H1 (cell line): ENCODE data around the gene EIF2AK2. TPM values are rescaled to one million over a fixed set of nuclear protein-coding genes. Genes with fewer than 3 reads are reported as not detected.

ENCODE experiments used
- EP300 ChIP-seq, 2 experiments: IDR thresholded peaks; 1 replicate in 1 of 2; 2 replicates in 1 of 2; pipeline ENCODE4 v1.6.1; 2011 to 2012; ENCODE audit warnings: low read depth in 2 of 2, low read length in 2 of 2, mild to moderate bottlenecking in 2 of 2, borderline replicate concordance in 1 of 2, inconsistent platforms in 1 of 2, moderate library complexity in 1 of 2
- MAX ChIP-seq: IDR thresholded peaks from 2 replicates; pipeline ENCODE4 v1.6.1; 2012; ENCODE audit warnings: inconsistent platforms
- RBBP5 ChIP-seq: IDR thresholded peaks from 2 replicates; pipeline ENCODE4 v1.7.1; 2012; ENCODE audit warnings: low read depth, mild to moderate bottlenecking, inconsistent platforms, low read length, moderate library complexity, borderline replicate concordance
- TAF1 ChIP-seq: IDR thresholded peaks from 2 replicates; pipeline ENCODE4 v1.6.1; 2011; ENCODE audit warnings: mild to moderate bottlenecking, low read depth, low read length
- polyA plus RNA-seq, 7 experiments: library from polyadenylated mRNA; depleted of rRNA in 3 of 7; stranded (reverse) in 5 of 7; unstranded in 2 of 7; fragments of >200 nt in 5 of 7; fragments of 200-250 nt in 2 of 7; gene quantifications; 1 replicate in 5 of 7; 2 replicates in 1 of 7; 4 replicates in 1 of 7; pipeline versions ENCODE4 v1.2.1 to v1.2.3, GENCODE V29; 2011 to 2013; ENCODE audit warnings: missing spikeins in 2 of 7, mixed read lengths in 2 of 7
- total RNA-seq: library from RNA; stranded (reverse); fragmentation: NEBNext Ultra II Directional; extraction: Animal tissue kit (Norgen Biotek cat#: 25700); gene quantifications from 2 replicates; pipeline ENCODE4 v1.2.1, GENCODE V29; 2021
- TF ChIP-seq, protein P1 (sequence below): IDR thresholded peaks from 2 replicates; pipeline ENCODE4 v1.6.1; 2012; ENCODE audit warnings: inconsistent platforms

The EIF2AK2 gene
- total and polyA plus RNA-seq, 2 of the 8 experiments (the other 6 are each of a cell fraction or from before 2014, with no cell fraction given): 13.1 to 46.9 TPM

DNA sequence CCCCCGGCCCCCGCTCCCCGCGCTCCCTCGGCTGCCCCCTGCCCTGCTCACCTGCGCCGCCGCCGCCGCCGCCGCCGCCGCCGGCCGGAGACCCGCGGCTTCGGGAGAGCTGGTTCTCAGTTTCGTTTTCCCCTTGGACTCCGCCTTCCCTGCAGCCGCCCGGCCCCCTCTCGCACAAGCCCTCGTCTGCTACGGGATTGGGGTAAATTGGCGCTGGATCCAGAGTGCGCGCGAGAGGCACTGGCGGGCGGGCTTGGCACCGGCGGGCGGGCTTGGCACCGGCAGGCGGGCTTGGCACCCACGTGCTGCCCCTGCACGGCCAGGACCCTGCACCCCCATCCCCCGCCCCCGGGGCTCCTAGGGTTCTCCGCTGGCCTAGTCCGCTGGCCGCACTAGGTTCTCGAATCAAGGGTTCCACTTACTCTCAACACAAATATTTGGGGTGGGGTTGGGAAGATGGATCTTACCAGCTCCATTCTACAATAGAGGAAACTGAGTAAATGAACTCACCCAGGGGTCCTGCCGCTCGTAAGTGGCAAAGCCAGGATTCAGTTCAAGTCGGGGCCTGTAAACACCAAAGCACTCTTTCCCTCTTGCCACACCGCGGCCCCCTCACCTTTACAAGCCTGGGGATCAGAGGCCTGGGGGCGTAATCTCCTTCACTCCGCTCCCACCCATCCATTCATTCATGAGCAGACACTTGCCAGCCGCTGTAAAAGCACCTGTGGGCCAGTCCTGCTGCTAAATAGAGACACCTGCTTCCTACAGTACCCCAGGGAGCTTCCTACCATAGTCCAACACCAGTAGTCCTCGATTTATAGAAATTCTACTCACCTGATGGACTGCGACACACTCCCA is at the start of gene EIF2AK2 (continued):
- peak; percentile 71; the same call in 1 of the 2 replicates for TF ChIP-seq RBBP5
- TF ChIP-seq MAX: peak; percentile 89
- TF ChIP-seq, protein P1, sequence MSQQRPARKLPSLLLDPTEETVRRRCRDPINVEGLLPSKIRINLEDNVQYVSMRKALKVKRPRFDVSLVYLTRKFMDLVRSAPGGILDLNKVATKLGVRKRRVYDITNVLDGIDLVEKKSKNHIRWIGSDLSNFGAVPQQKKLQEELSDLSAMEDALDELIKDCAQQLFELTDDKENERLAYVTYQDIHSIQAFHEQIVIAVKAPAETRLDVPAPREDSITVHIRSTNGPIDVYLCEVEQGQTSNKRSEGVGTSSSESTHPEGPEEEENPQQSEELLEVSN: peak; percentile 88
- TF ChIP-seq TAF1: 0 out of 2 replicates have a peak, but pooled peaks have one; percentile 66
- 0 out of 3 replicates have a peak, but pooled peaks of 1 of the 2 experiments have one; percentile 41 for TF ChIP-seq EP300 (IDR thresholded peaks at IDR 0.05; ENCODE audit: borderline replicate concordance in 1 of 2, low read depth in 2 of 2, low read length in 2 of 2)
- TF ChIP-seq, all 59 proteins: peak for 10
